H9 (cell line): ENCODE results near the gene C1QTNF7. TPM values are rescaled to one million over a fixed set of nuclear protein-coding genes. Genes with fewer than 3 reads are reported as not detected.

Experiments used
- DNase-seq: peaks from one replicate; pipeline ENCODE4 v3.0.0-alpha.2; 2017
- H2AFZ ChIP-seq: one replicate; pipeline ENCODE4 v1.6.1; 2013; ENCODE audit warnings: mild to moderate bottlenecking, low read length, control low read depth, moderate library complexity
- H2AK5ac ChIP-seq: 2 replicates; pipeline ENCODE4 v1.6.1; 2013; ENCODE audit warnings: low read length, control low read depth, mixed read lengths; ENCODE audit not compliant: insufficient read length
- H2BK120ac ChIP-seq: one replicate; pipeline ENCODE4 v1.6.1; 2013; ENCODE audit warnings: low read depth, mild to moderate bottlenecking, low read length, control low read depth, inconsistent platforms; ENCODE audit not compliant: poor library complexity, severe bottlenecking
- H2BK12ac ChIP-seq: 2 replicates; pipeline ENCODE4 v1.6.1; 2013; ENCODE audit warnings: low read length, control low read depth, mixed read lengths, low read depth; ENCODE audit not compliant: insufficient read length
- H2BK15ac ChIP-seq: 2 replicates; pipeline ENCODE4 v1.6.1; 2013; ENCODE audit warnings: low read depth, low read length, control low read depth
- H2BK20ac ChIP-seq: one replicate; pipeline ENCODE4 v1.6.1; 2013; ENCODE audit warnings: low read depth, mild to moderate bottlenecking, low read length, control low read depth, inconsistent platforms; ENCODE audit not compliant: poor library complexity, severe bottlenecking
- H2BK5ac ChIP-seq: 2 replicates; pipeline ENCODE4 v1.6.1; 2013; ENCODE audit warnings: low read length, control low read depth, mixed read lengths; ENCODE audit not compliant: insufficient read length
- H3K14ac ChIP-seq: 2 replicates; pipeline ENCODE4 v1.6.1; 2013; ENCODE audit warnings: low read length, control low read depth; ENCODE audit not compliant: insufficient read depth
- H3K18ac ChIP-seq: 2 replicates; pipeline ENCODE4 v1.6.1; 2013; ENCODE audit warnings: low read depth, mild to moderate bottlenecking, mixed read lengths, low read length, control low read depth; ENCODE audit not compliant: insufficient read length
- H3K23ac ChIP-seq: 2 replicates; pipeline ENCODE4 v1.6.1; 2013; ENCODE audit warnings: low read length, control low read depth, mixed read lengths, low read depth; ENCODE audit not compliant: insufficient read length
- H3K23me2 ChIP-seq: 2 replicates; pipeline ENCODE4 v1.6.1; 2013; ENCODE audit warnings: low read depth, mild to moderate bottlenecking, mixed read lengths, low read length, control low read depth; ENCODE audit not compliant: insufficient read length, poor library complexity, severe bottlenecking
- H3K27ac ChIP-seq: 2 replicates; pipeline ENCODE4 v1.5.1; 2013; ENCODE audit warnings: low read length, control low read depth, mixed read lengths, low read depth; ENCODE audit not compliant: insufficient read length
- H3K27me3 ChIP-seq: 2 replicates; pipeline ENCODE4 v1.6.1; 2013; ENCODE audit warnings: low read length, control low read depth, inconsistent platforms; ENCODE audit not compliant: insufficient read depth
- H3K4ac ChIP-seq: 2 replicates; pipeline ENCODE4 v1.6.1; 2013; ENCODE audit warnings: low read depth, mild to moderate bottlenecking, control low read depth, inconsistent platforms, low read length, moderate library complexity
- H3K4me1 ChIP-seq: 2 replicates; pipeline ENCODE4 v1.6.1; 2013; ENCODE audit warnings: low read length, control low read depth, inconsistent platforms; ENCODE audit not compliant: insufficient read depth
- H3K4me2 ChIP-seq: 2 replicates; pipeline ENCODE4 v1.6.1; 2013; ENCODE audit warnings: low read length, control low read depth, mixed read lengths; ENCODE audit not compliant: insufficient read length, insufficient read depth
- H3K56ac ChIP-seq: 2 replicates; pipeline ENCODE4 v1.6.1; 2013; ENCODE audit warnings: low read depth, mild to moderate bottlenecking, mixed read lengths, low read length, control low read depth; ENCODE audit not compliant: insufficient read length
- H3K79me1 ChIP-seq: 2 replicates; pipeline ENCODE4 v1.6.1; 2013; ENCODE audit warnings: low read depth, mild to moderate bottlenecking, moderate library complexity, low read length, control low read depth, inconsistent platforms; ENCODE audit not compliant: insufficient read depth, poor library complexity, severe bottlenecking
- H3K79me2 ChIP-seq: 2 replicates; pipeline ENCODE4 v1.6.1; 2013; ENCODE audit warnings: low read length, control low read depth, inconsistent platforms; ENCODE audit not compliant: insufficient read depth
- H3K9ac ChIP-seq: 2 replicates; pipeline ENCODE4 v1.6.1; 2013; ENCODE audit warnings: low read length, control low read depth, mixed read lengths; ENCODE audit not compliant: insufficient read length; ENCODE audit errors: extremely low read depth
- H3K9me3 ChIP-seq: one replicate; pipeline ENCODE4 v1.6.1; 2013; ENCODE audit warnings: low read depth, low read length, inconsistent platforms; ENCODE audit not compliant: control insufficient read depth
- H3T11ph ChIP-seq: one replicate; pipeline ENCODE4 v1.6.1; 2013; ENCODE audit warnings: mild to moderate bottlenecking, low read length, control low read depth, inconsistent platforms
- H4K20me1 ChIP-seq: one replicate; pipeline ENCODE4 v1.6.1; 2013; ENCODE audit not compliant: control insufficient read depth, insufficient read length, insufficient read depth
- H4K5ac ChIP-seq: 2 replicates; pipeline ENCODE4 v1.6.1; 2013; ENCODE audit warnings: low read depth, mild to moderate bottlenecking, mixed read lengths, low read length, control low read depth; ENCODE audit not compliant: insufficient read length
- H4K8ac ChIP-seq: replicated peaks from 2 replicates; pipeline ENCODE4 v1.6.1; 2013; ENCODE audit warnings: low read length, control low read depth, mixed read lengths, low read depth; ENCODE audit not compliant: insufficient read length
- H4K91ac ChIP-seq: 2 replicates; pipeline ENCODE4 v1.6.1; 2013; ENCODE audit warnings: low read depth, mild to moderate bottlenecking, moderate library complexity, mixed read lengths, low read length, control low read depth; ENCODE audit not compliant: insufficient read length
- H3K27ac Mint-ChIP-seq, 3 experiments: 2 replicates in 2 of 3; 3 replicates in 1 of 3; pipeline ENCODE4 v1.8.0; 2020 to 2021; ENCODE audit warnings: mixed read lengths in 3 of 3, mild to moderate bottlenecking in 1 of 3, moderate library complexity in 1 of 3
- H3K27me3 Mint-ChIP-seq: 2 replicates; pipeline ENCODE4 v1.8.0; 2021; ENCODE audit warnings: low read depth, mild to moderate bottlenecking, moderate library complexity, mixed read lengths
- H3K36me3 Mint-ChIP-seq, 3 experiments: 2 replicates in 2 of 3; 3 replicates in 1 of 3; pipeline ENCODE4 v1.8.0; 2020 to 2021; ENCODE audit warnings: low read depth in 3 of 3, mixed read lengths in 3 of 3; ENCODE audit not compliant: insufficient read depth in 1 of 3
- H3K4me1 Mint-ChIP-seq, 2 experiments: 2 replicates each; pipeline ENCODE4 v1.8.0; 2020; ENCODE audit warnings: mixed read lengths in 2 of 2
- H3K4me3 Mint-ChIP-seq, 2 experiments: 2 replicates in 1 of 2; 3 replicates in 1 of 2; pipeline ENCODE4 v1.8.0; 2020 to 2021; ENCODE audit warnings: mild to moderate bottlenecking in 2 of 2, mixed read lengths in 2 of 2, moderate library complexity in 1 of 2
- H3K9me3 Mint-ChIP-seq, 2 experiments: 2 replicates in 1 of 2; 3 replicates in 1 of 2; pipeline ENCODE4 v1.8.0; 2020; ENCODE audit warnings: mild to moderate bottlenecking in 2 of 2, mixed read lengths in 2 of 2, moderate library complexity in 1 of 2
- CTCF ChIP-seq: fragments of 200-600 bp; sonication (generic); conservative IDR thresholded peaks from 3 replicates; pipeline ENCODE4 v1.8.0; 2021; ENCODE audit warnings: antibody characterized with exemption, mild to moderate bottlenecking
- WGBS: extraction: QIAGEN DNeasy Blood & Tissue Kit; methylation state at CpG from one replicate; pipeline ENCODE4 v1.1.7; 2013; ENCODE audit warnings: missing lambda C conversion rate, low lambda C conversion rate, mixed read lengths; ENCODE audit not compliant: insufficient read length; ENCODE audit errors: extremely low coverage; 5-methylcytosine and 5-hydroxymethylcytosine counted together
- total RNA-seq: library from RNA; stranded (reverse); gene quantifications from 2 replicates; pipeline ENCODE4 v1.2.1, GENCODE V29; 2021

C1QTNF7 gene
- total RNA-seq, 1 experiment from 2014 or later = not detected

DNA sequence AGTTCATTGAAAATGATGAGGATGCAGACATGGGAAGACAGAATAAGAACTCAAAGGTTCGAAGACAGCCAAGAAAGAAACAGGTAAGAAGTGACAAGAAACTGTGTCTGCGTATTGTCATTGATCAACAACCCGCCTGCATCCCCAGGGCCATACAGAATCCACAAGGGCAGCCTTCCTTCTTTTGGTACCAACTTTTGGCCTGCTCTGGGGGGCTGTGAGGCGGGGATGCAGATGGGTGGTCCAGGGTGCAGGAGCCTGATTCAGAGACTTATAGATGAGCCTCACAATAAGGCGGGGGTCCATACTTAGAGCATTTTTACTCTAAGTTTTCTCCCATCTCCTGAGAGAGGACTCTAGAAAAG, 50.9 kb downstream of the C1QTNF7 start:
- Histone ChIP-seq H3K27me3 (no peaks in the 10 kb centered on the region), H4K8ac (peak overlapping the region; percentile 89), H2BK15ac (no peak overlapping the region), H3K23me2 (peaks cover 7% of the 10 kb centered on the region), H2BK120ac (no peak overlapping the region), H3K4me2 (peak overlapping the region; percentile 85), H2BK12ac (no peak overlapping the region), H2BK5ac (no peak overlapping the region), H3K27ac (no peak overlapping the region), H3K9me3 (no peaks in the 10 kb centered on the region), H3K56ac (peak overlapping the region; percentile 53), H3K9ac (no peak overlapping the region), H3K14ac (no peak overlapping the region), H3K79me1 (no peaks in the 10 kb centered on the region), H4K5ac (no peak overlapping the region), H3K79me2 (no peaks in the 10 kb centered on the region), H2AFZ (peak overlapping the region; percentile 89), H3K18ac (no peak overlapping the region), H3K4ac (no peak overlapping the region), H3K4me1 (no peaks in the 10 kb centered on the region), H2AK5ac (no peak overlapping the region), H4K20me1 (no peaks in the 10 kb centered on the region), H4K91ac (no peak overlapping the region), H3T11ph (no peak overlapping the region), H2BK20ac (no peak overlapping the region), H3K23ac (no peak overlapping the region)
- Mint-ChIP-seq H3K9me3 (no peaks in the 10 kb centered on the region), H3K27me3 (no peaks in the 10 kb centered on the region), H3K36me3 (peaks cover 5 to 16% (median 14%) of the 10 kb centered on the region in 3 experiments; a peak in 6 of 7 replicates), H3K27ac (peak overlapping the region; percentile 89 to 99 (median 98); a peak in 6 of 7 replicates), H3K4me1 (peaks cover 23 to 27% of the 10 kb centered on the region in 2 experiments), H3K4me3 (peak overlapping the region; percentile 76 to 85; a peak in 4 of 5 replicates)
- no CpG with 5 or more reads among the region's 5 CpGs for WGBS
- TF ChIP-seq CTCF = no peak
- DNase-seq = peak; percentile 33
